NCI-H82 treated with DMSO at 0.1 percent for 48 hours (cell line): ENCODE data around the gene SDK2.

ENCODE experiments used
- DNase-seq: peaks from one replicate; lab custom pipeline; 2025; ENCODE audit not compliant: unreplicated experiment; lab: John Stamatoyannopoulos, UW

SDK2 gene

DNA sequence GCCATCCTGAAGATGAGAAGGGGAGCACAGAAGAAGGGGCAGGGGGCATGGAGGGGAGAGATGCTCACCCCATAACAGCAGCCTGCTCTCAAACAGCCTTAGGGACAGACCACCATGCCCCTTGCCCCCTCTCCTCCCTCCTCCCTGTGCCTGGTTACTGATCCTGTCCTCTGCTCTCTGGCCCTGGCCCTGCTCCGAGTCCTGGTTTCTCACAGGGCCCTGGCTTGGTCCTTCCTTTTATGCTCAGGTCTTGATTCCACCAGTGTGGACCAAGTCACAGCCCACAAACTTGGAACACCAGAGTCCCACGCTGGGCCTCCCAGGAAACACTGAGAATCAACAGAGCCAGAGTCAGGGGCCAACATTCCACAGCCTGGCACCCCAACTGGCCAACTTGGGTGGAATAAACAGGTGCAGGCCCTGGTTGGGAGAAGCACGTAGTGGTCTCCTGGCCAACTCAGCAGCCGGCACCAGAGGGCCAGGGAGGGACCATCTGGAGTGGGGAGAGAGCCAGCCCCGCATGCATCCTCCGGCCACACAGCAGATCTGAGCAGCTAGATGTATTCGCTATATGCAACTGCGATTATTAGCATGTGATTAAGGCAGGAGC, 287.6 kb downstream of the SDK2 start:
- no peak for DNase-seq

- no peak for DNase-seq
These were observed 289.6 kb downstream of the SDK2 start for GRCh38 chr17:73354423-73355284.

DNA sequence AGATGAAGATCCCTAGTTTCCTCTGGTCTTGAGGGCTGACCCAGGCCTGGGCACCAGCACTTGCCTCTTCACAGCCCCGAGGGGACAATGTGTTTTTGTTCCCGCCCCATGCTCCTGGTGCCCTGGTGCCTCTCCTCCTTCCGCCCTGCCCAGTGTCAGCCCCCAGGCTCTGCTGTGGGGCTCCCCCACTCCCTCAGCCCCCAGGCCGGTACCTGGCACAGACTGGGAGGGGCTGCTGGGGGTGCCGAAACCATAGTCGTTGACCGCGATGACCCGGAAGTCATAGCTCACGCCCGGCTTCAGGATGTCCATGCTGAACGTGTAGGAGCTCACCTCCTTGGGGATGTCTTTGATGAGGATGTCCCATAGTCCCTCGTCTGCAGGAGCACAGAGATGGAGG, 292.0 kb downstream of the SDK2 start:
- DNase-seq, result no peak

DNA sequence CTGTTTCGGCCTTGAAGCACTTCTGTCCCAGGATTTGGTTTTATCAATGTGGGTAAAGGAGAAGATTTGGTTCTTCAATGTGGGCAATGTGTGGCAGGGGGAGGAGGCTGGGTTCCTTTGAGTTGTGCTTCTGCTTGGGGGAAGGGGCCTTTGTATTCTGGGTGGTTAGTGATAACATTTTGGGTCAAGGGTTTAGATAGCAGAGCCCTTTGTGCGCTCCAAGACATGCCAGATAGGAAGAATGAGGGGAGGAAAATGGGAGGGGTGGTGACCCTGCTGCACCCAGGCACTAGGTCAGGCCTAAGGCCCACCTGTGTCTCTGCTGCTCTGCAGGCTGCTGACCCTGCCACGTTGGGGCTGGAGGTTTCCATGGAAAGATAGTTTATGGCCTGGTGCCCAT, 292.5 kb downstream of the SDK2 start:
- DNase-seq, result no peak

GRCh38 chr17:73350864-73351263, 293.4 kb downstream of the SDK2 start:
- no peak for DNase-seq

DNA sequence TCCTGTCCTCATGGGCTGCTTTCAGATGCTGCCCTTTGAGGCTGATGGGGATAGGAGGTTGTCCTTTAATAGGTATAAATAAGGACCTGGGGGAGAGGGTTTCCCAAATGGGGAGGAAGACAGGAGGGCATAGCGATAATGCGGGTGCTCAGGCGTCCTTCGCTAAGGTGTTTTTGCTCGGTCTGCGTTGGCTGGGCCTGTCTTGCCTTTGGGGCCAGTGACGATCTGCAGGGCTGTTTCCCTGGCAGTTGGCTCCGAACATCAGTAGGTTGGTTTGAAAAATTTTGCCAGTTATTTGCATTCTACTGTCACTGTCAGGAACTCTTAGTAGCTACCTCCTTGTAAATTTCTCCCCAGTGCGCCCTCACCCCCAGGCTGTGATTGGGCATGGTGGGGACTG, 294.6 kb downstream of the SDK2 start:
- no peak for DNase-seq

- no peak for DNase-seq
These were observed 295.1 kb downstream of the SDK2 start for GRCh38 chr17:73349138-73349537.

DNA sequence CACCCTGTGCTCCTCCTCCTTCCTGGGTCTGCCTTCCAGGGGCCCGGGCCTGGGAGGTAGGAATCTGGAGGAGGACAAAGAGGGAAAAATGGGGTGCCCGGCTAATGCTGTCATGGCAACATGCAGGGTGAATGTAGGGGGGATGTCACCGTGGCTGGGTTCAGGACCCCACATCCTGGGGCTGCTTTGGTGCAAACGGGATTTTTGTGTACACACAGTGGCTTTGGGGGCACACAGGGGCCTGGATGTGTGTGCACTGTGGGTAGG, 295.5 kb downstream of the SDK2 start:
- no peak for DNase-seq

DNA sequence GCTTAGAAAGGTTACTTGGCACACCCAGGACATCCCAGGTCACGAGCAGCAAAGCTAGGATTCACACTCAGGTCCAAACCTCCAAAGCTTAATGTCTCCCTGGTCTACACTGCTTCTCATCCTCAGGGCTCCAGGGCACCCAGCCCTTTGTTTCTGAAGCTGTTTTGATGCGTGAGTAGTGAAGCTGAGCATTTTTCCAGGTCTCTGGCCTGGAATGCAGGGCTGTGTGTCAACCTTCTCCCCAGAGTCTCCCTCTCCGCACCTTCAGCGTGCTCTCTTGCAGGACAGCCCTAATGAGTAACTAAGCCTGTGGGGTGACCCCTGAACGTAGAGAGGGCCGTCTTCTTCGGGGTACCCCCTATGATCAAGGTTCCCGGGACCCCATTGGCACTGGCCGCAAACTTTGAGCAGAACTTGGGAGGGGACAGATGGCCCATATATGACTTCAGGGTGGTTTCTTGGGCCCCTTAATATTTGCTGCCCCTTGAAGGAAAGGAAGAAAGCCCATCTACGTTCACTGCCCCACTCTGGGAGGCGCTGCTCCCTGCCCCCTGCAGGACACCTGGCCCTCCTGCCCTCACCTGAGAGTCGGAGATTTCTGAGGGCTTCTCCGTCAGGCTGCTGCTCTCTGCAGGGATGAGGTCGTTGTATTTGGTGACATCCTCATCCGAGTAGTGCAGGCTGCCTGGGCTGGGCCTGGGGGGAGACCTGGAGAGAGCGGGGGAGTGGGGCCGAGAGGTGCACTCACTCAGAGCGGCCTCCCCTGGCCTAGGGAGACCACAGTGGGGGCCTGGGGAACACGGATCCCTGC, 296.0 kb downstream of the SDK2 start:
- no peak for DNase-seq

DNA sequence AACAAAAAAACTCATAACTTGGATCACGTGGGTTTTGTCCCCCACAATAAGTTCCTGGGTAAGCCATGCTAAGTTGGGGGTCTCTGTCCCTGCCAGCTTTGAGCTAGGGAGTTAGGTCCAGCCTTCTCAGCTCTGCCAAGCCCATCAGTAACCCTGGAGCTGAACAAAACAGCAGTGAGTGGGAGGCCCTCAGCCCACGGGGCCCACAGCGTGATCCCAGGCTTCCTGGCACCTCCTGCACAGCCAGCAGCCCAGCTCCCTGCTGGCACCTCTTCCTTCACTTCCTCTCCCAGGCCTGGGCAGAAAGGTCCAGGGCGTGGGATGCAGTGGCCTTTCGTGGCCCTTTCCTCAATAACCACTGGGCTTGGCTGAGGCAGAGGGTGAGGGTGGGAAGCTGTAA, 296.9 kb downstream of the SDK2 start:
- DNase-seq, result no peak

- DNase-seq, result no peak
These were observed 297.6 kb downstream of the SDK2 start for GRCh38 chr17:73346501-73347162.

DNA sequence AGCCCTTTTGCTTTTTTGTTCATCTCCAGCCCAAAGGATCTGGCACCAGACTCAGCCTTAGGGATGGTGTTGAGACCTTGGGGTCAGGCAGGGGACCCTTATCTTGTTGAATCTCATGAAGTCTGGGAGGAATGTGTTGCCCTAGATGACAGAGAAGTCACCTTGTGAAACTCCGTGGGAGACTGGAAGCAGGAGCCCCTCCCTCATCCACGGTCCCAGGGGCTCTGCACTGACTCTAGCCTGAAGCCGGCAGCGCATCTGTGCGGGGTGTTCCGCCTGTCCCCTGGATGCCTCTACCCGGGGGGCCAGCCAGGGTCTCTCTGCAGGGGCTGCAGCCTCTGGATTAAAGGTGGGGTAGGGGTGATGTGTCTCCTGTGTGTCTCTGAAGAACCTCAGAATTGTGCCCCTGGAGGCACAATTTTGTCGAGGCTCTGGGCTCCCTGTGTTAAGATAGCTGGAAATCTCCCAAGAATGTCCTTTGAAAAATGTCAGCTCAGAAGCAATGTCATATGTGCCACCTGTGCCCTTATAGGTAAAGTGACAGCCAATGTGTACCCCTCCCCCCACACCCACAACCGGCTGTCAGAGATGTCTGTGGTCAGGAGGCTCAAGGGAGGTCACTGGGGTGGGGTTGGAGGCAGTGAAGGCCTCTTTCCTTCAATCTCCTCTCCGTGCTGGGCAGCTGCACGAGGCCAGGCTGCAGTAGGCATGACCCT, 300.3 kb downstream of the SDK2 start:
- DNase-seq, result no peak

DNA sequence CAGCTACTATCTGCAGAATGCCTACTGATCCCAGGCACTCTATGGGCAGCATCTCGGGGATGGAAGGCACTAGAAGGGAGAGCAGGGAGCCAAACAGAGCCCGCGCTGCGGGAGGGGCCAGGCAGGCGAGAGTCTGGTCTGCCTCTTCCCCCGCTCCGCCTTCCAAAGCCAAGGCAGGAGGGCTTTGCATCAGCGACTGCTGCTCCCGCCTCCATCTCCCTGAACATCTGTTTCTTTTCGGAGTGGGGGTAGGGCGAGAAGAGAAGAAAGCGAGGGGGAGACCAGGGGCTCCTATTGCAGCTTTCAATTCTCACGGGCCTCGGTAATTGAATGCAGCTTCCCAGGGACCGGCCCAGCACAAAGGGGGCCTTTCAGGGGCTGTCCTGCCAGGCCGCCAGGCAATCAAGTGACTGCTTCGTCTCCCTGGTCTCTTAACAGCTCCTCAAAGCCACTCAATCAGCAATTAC, 301.0 kb downstream of the SDK2 start:
- DNase-seq, result peak; percentile 97

DNA sequence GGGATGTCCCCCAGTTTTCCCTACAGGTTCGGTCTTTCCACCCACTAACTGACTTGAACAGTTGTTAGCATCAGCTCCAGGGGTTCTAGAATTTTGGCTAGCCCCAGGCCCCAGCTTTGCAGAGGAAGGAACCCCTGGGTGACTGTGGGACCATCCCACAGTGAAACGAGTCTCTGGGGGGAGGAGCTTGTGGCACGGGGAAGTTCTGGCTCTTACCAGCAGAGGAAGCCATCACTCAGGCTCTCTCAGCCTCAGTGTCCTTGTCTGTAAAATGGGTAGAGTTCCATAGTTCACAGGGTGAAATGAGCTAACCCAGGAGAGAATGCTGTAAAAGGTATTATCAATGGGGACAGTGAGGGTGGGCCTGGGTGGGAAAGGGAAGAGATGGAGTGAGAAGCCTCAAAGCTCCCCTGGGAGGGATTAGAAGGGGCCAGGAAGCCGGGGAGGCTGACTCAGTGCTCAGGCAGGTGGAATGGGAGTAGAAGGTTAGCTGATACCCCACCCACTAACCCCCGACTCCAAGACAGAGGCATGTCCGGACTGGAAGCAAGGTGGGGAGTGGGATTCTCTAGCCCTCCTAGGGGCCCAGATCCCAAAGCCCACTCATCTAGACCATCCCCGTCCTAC, 301.6 kb downstream of the SDK2 start:
- peak; percentile 87 for DNase-seq

DNA sequence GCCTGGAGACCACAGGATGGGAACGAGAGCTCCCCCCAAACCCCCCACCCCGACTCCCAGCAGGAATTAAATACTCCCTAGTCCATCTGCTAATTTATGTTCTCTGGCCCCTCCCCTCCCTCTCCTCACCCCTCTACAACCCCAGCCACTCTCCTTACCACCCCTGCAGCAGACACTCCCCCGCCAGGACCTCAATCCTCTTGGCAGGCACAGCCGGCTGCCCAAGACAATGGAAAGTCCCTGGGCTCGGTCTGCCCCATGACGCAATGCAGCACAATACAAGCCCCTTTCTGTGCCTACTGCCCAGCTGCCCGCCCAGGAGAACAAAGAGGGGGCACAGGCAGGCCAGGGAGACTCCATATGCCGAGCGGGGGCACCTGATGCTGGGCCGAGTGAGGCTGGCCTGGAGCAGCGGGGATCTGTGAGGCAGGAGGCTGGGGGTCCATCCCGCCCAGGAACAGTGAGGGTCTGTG, 302.2 kb downstream of the SDK2 start:
- DNase-seq, result peak; percentile 93

DNA sequence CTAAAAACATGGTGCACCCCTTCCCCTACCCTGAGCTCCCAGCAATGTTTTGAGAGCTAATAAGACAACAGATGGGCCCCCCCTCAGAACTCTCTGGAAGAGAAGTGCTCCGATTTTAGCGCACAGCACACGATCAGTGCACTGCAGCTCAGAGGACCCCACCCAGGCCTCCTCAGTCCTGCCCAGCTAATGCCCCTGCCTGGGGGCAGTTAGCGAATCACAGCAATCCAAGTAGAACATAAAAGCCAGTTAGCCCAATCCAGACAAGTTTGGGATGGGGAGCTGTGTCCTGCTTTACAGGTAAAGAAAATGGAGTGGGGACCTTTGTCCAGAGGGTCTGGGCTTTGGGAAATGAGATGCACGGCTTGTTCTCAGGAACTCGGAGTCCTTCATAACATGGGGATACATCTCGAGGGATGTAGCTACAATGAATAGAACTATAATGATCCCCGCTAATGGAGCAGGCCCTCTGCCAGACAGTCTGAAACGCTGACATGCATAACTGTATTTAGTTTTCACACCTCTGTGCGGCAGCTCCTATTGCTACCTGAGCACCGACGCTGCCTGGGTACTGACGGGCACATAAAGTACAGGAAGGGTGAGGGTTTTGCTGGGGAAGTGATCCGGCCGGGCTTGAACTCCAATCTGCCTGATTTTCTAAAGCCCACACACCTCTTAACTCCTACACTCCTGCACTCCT, 302.7 kb downstream of the SDK2 start:
- DNase-seq, result no peak

DNA sequence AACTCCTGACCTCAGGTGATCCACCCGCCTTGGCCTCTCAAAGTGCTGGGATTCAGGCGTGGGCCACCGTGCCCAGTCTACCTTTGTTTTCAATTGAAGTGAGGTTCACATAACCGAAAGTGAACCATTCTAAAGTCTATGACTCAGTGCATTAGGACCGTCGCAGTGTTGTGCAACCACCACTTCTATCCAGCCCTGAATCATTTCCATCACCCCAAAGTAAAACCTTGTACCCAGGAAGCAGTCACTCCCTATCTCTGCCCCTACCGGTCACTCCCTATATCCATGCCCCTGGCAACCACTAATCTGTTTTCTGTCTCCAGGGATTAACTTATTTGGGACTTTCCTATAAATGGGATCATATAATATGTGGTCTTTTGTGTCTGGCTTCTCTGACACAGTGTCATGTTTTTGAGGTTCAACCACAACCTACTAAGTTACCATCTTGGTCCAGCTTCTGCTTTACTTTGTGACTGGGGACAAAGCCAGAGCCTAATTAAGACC, 304.1 kb downstream of the SDK2 start:
- peak; percentile 83 for DNase-seq

GRCh38 chr17:73338566-73339197, 305.6 kb downstream of the SDK2 start:
- DNase-seq, result no peak

GRCh38 chr17:73338050-73338521, 306.2 kb downstream of the SDK2 start:
- no peak for DNase-seq
